ENCODE results near the gene DNAH10. TPM values are rescaled to one million over a fixed set of nuclear protein-coding genes. Genes with fewer than 3 reads are reported as not detected.
A peak's percentile ranks its signal among the peaks of the same experiment; 100 is the strongest.

DNAH10 gene
- total and polyA plus RNA-seq, 2 experiments from 2014 or later = 0.11 to 0.44 TPM

- Histone ChIP-seq H3K4me2 (ENCODE audit: unreplicated experiment) (peak overlapping the region; percentile 49), H3K27ac (no peak overlapping the region), H2AFZ (no peak overlapping the region), H4K20me1 (ENCODE audit: insufficient read depth) (no peaks in the 10 kb centered on the region), H3K9ac (no peak overlapping the region), H3K27me3 (replicated peaks; ENCODE audit: insufficient read depth) (no peaks in the 10 kb centered on the region), H3K4me1 (ENCODE audit: insufficient read depth) (peaks cover 4% of the 10 kb centered on the region), H3K36me3 (ENCODE audit: low read depth) (no peaks in the 10 kb centered on the region), H3K9me2 (ENCODE audit: insufficient read depth) (no peaks in the 10 kb centered on the region), H3K4me3 (no peak overlapping the region), H3F3A (ENCODE audit: insufficient read depth) (0 out of 2 replicates have a peak, but pooled peaks cover 4% of the 10 kb centered on the region), H3K9me3 (ENCODE audit: low read depth) (no peaks in the 10 kb centered on the region), H3K79me2 (ENCODE audit: insufficient read depth) (no peaks in the 10 kb centered on the region)
- TF ChIP-seq EZH2 (IDR thresholded peaks at IDR 0.05; ENCODE audit: insufficient read depth, poor library complexity, severe bottlenecking) (no peak), EZH2phosphoT487 (IDR thresholded peaks at IDR 0.05; ENCODE audit: insufficient read depth, low read depth) (no peak)
- 17 to 21% methylated on average over 9 of the region's 9 CpGs for WGBS, 2 experiments (ENCODE audit: low coverage in 1 of 2, low lambda C conversion rate in 2 of 2, missing lambda C conversion rate in 2 of 2)
- peak; percentile 83 for DNase-seq
- in situ Hi-C loops (cut with MboI) = no loop called here
These were observed 143.3 kb downstream of the DNAH10 start for GRCh38 chr12:123905319-123905925.

- in situ Hi-C loops (cut with MboI) = no loop called here
- Histone ChIP-seq H2AFZ (no peak overlapping the region), H3K9me2 (ENCODE audit: insufficient read depth) (no peaks in the 10 kb centered on the region), H3K4me3 (no peak overlapping the region), H3K4me1 (ENCODE audit: insufficient read depth) (peaks cover 4% of the 10 kb centered on the region), H3F3A (ENCODE audit: insufficient read depth) (peaks cover 9% of the 10 kb centered on the region; the same call in 1 of the 2 replicates), H3K27ac (no peak overlapping the region), H3K9me3 (ENCODE audit: low read depth) (no peaks in the 10 kb centered on the region), H3K9ac (no peak overlapping the region), H3K79me2 (ENCODE audit: insufficient read depth) (no peaks in the 10 kb centered on the region), H3K27me3 (replicated peaks; ENCODE audit: insufficient read depth) (no peaks in the 10 kb centered on the region), H4K20me1 (ENCODE audit: insufficient read depth) (no peaks in the 10 kb centered on the region), H3K36me3 (ENCODE audit: low read depth) (no peaks in the 10 kb centered on the region), H3K4me2 (ENCODE audit: unreplicated experiment) (no peak overlapping the region)
- WGBS, 2 experiments (ENCODE audit: low coverage in 1 of 2, low lambda C conversion rate in 2 of 2, missing lambda C conversion rate in 2 of 2) = 92 to 93% methylated on average over 7 of the region's 7 CpGs
- TF ChIP-seq EZH2phosphoT487 (IDR thresholded peaks at IDR 0.05; ENCODE audit: insufficient read depth, low read depth) (no peak), EZH2 (IDR thresholded peaks at IDR 0.05; ENCODE audit: insufficient read depth, poor library complexity, severe bottlenecking) (no peak)
- no peak for DNase-seq
These were observed 144.8 kb downstream of the DNAH10 start for GRCh38 chr12:123906711-123907420.

GRCh38 chr12:123907726-123908476 is 145.8 kb downstream of the DNAH10 start:
- no peak overlapping the region for H3K4me2 ChIP-seq (ENCODE audit: unreplicated experiment)
- H3K36me3 ChIP-seq (ENCODE audit: low read depth) = no peaks in the 10 kb centered on the region
- no peaks in the 10 kb centered on the region for H3K9me3 ChIP-seq (ENCODE audit: low read depth)
- WGBS, 2 experiments (ENCODE audit: low coverage in 1 of 2, low lambda C conversion rate in 2 of 2, missing lambda C conversion rate in 2 of 2) = 76 to 86% methylated on average over 11 to 12 of the region's 12 CpGs
- no peaks in the 10 kb centered on the region for H3K9me2 ChIP-seq (ENCODE audit: insufficient read depth)
- no peak overlapping the region for H3K27ac ChIP-seq
- H3K27me3 ChIP-seq (replicated peaks; ENCODE audit: insufficient read depth) = no peaks in the 10 kb centered on the region
- in situ Hi-C loops (cut with MboI) = no loop called here
- no peak for TF ChIP-seq EZH2phosphoT487 (IDR thresholded peaks at IDR 0.05; ENCODE audit: insufficient read depth, low read depth)
- TF ChIP-seq EZH2 (IDR thresholded peaks at IDR 0.05; ENCODE audit: insufficient read depth, poor library complexity, severe bottlenecking) = no peak
- no peak for DNase-seq
- H4K20me1 ChIP-seq (ENCODE audit: insufficient read depth) = no peaks in the 10 kb centered on the region
- H3F3A ChIP-seq (ENCODE audit: insufficient read depth) = peaks cover 9% of the 10 kb centered on the region; the same call in 1 of the 2 replicates
- H3K79me2 ChIP-seq (ENCODE audit: insufficient read depth) = no peaks in the 10 kb centered on the region
- H3K4me1 ChIP-seq (ENCODE audit: insufficient read depth) = peaks cover 4% of the 10 kb centered on the region
- no peak overlapping the region for H3K9ac ChIP-seq
- H2AFZ ChIP-seq = peak overlapping the region; percentile 70
- H3K4me3 ChIP-seq = no peak overlapping the region

GRCh38 chr12:123908884-123909725 is 147.0 kb downstream of the DNAH10 start:
- H3K4me1 ChIP-seq (ENCODE audit: insufficient read depth) = peaks cover 4% of the 10 kb centered on the region
- no peaks in the 10 kb centered on the region for H3K9me2 ChIP-seq (ENCODE audit: insufficient read depth)

More at GRCh38 chr12:123908884-123909725, 147.0 kb downstream of the DNAH10 start:
- Histone ChIP-seq H3K4me3 (no peak overlapping the region), H3K79me2 (ENCODE audit: insufficient read depth) (no peaks in the 10 kb centered on the region), H3K36me3 (ENCODE audit: low read depth) (no peaks in the 10 kb centered on the region), H3F3A (ENCODE audit: insufficient read depth) (peaks cover 9% of the 10 kb centered on the region; the same call in 1 of the 2 replicates), H2AFZ (no peak overlapping the region), H4K20me1 (ENCODE audit: insufficient read depth) (no peaks in the 10 kb centered on the region), H3K9ac (no peak overlapping the region), H3K27me3 (replicated peaks; ENCODE audit: insufficient read depth) (peaks cover 5% of the 10 kb centered on the region; the same call in 1 of the 2 replicates), H3K4me2 (ENCODE audit: unreplicated experiment) (no peak overlapping the region), H3K9me3 (ENCODE audit: low read depth) (no peaks in the 10 kb centered on the region), H3K27ac (no peak overlapping the region)
- in situ Hi-C loops (cut with MboI) = no loop called here
- no peak for DNase-seq
- TF ChIP-seq EZH2 (IDR thresholded peaks at IDR 0.05; ENCODE audit: insufficient read depth, poor library complexity, severe bottlenecking) (no peak), EZH2phosphoT487 (IDR thresholded peaks at IDR 0.05; ENCODE audit: insufficient read depth, low read depth) (no peak)
- WGBS, 2 experiments (ENCODE audit: low coverage in 1 of 2, low lambda C conversion rate in 2 of 2, missing lambda C conversion rate in 2 of 2) = 86 to 88% methylated on average over 37 of the region's 37 CpGs
